ENCODE data around the gene MAF. TPM values are rescaled to one million over a fixed set of nuclear protein-coding genes. Genes with fewer than 3 reads are reported as not detected.

Gene MAF
- total RNA-seq, 4 donors from 2014 or later: 75.3 to 160 (median 115) TPM

- no peaks in the 10 kb centered on the region for H3K4me1 ChIP-seq
- no peaks in the 10 kb centered on the region for H3K36me3 ChIP-seq
- no peak overlapping the region for H3K27ac ChIP-seq
- no peaks in the 10 kb centered on the region for H3K27me3 ChIP-seq
- no peak for DNase-seq (ENCODE audit: low spot score in 2 of 2)
- TF ChIP-seq EP300 (IDR thresholded peaks at IDR 0.05): no peak
- TF ChIP-seq, protein P1, sequence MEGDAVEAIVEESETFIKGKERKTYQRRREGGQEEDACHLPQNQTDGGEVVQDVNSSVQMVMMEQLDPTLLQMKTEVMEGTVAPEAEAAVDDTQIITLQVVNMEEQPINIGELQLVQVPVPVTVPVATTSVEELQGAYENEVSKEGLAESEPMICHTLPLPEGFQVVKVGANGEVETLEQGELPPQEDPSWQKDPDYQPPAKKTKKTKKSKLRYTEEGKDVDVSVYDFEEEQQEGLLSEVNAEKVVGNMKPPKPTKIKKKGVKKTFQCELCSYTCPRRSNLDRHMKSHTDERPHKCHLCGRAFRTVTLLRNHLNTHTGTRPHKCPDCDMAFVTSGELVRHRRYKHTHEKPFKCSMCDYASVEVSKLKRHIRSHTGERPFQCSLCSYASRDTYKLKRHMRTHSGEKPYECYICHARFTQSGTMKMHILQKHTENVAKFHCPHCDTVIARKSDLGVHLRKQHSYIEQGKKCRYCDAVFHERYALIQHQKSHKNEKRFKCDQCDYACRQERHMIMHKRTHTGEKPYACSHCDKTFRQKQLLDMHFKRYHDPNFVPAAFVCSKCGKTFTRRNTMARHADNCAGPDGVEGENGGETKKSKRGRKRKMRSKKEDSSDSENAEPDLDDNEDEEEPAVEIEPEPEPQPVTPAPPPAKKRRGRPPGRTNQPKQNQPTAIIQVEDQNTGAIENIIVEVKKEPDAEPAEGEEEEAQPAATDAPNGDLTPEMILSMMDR (IDR thresholded peaks at IDR 0.05): no peak
- no peak for TF ChIP-seq POLR2A (IDR thresholded peaks at IDR 0.05)
- H3K4me3 ChIP-seq: no peak overlapping the region
- WGBS, 2 donors: 94 to 100% methylated on average over 1 of the region's 1 CpG
- H3K9me3 ChIP-seq: no peaks in the 10 kb centered on the region
Measured at GRCh38 chr16:79625738-79626137, 25.2 kb upstream of the MAF start.

GRCh38 chr16:79623824-79624223, 23.3 kb upstream of the MAF start:
- Histone ChIP-seq H3K9me3 (no peaks in the 10 kb centered on the region), H3K4me3 (no peak overlapping the region), H3K27me3 (no peaks in the 10 kb centered on the region), H3K27ac (no peak overlapping the region), H3K36me3 (no peaks in the 10 kb centered on the region), H3K4me1 (no peaks in the 10 kb centered on the region)
- 53 to 61% methylated on average over 2 of the region's 2 CpGs for WGBS, 2 donors
- TF ChIP-seq POLR2A (IDR thresholded peaks at IDR 0.05) (no peak), EP300 (IDR thresholded peaks at IDR 0.05) (no peak)
- TF ChIP-seq, protein P1 (IDR thresholded peaks at IDR 0.05): no peak
- no peak for DNase-seq (ENCODE audit: low spot score in 2 of 2)

DNA sequence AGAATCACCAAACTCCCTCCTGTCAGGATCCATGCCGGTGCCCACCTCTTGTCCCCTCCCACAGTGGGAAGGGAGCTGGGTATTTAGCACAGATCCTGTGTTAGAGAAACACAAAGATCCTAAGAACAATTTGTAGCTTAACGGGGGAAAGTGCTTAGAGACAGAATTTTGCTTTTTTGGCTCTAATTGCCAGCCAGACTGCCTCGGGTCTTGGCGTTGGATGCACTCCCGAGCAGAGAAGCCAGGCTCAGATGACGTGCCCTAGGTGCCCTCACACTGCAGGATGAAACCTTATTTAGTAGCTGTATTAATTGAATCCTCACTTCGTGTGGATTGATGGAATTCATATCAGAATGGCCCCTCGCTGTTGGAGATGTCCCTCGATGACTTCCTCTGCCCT, 22.5 kb upstream of the MAF start:
- WGBS, 2 donors: 67 to 68% methylated on average over 9 of the region's 9 CpGs
- no peaks in the 10 kb centered on the region for H3K27me3 ChIP-seq
- TF ChIP-seq POLR2A (IDR thresholded peaks at IDR 0.05) (no peak), EP300 (IDR thresholded peaks at IDR 0.05) (no peak)
- TF ChIP-seq, protein P1 (IDR thresholded peaks at IDR 0.05): no peak
- H3K36me3 ChIP-seq: no peaks in the 10 kb centered on the region
- H3K4me1 ChIP-seq: no peaks in the 10 kb centered on the region
- DNase-seq (ENCODE audit: low spot score in 2 of 2): no peak
- H3K9me3 ChIP-seq: no peaks in the 10 kb centered on the region
- H3K27ac ChIP-seq: no peak overlapping the region
- no peak overlapping the region for H3K4me3 ChIP-seq

DNA sequence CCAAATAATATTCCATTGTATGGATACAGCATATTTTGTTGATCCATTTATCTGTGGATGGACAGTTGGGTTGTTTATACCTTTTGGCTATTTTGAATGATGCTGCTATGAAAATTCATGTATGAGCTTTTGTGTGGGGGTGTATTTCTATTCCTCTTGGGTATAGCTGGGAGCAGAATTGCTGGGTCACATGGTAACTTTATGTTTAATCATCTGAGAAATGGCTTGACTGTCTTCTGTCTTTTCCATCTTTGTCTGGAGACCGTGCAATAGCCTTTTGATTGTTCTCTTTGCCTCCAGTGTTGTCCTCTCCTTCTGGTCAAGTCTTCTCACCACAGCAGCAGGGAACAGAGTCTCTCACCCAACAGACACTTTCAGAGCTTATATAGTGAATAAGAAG, 20.5 kb upstream of the MAF start:
- TF ChIP-seq, protein P1 (IDR thresholded peaks at IDR 0.05): no peak
- no peak for TF ChIP-seq POLR2A (IDR thresholded peaks at IDR 0.05)
- TF ChIP-seq EP300 (IDR thresholded peaks at IDR 0.05): no peak
- Histone ChIP-seq H3K9me3 (no peaks in the 10 kb centered on the region), H3K27me3 (no peaks in the 10 kb centered on the region), H3K4me3 (no peak overlapping the region), H3K4me1 (no peaks in the 10 kb centered on the region), H3K36me3 (no peaks in the 10 kb centered on the region), H3K27ac (no peak overlapping the region)
- WGBS, 2 donors: 77% methylated on average over 1 of the region's 1 CpG
- DNase-seq (ENCODE audit: low spot score in 2 of 2): no peak

- H3K27ac ChIP-seq: no peak overlapping the region
- H3K4me1 ChIP-seq: no peaks in the 10 kb centered on the region
- no peaks in the 10 kb centered on the region for H3K36me3 ChIP-seq
- H3K27me3 ChIP-seq: no peaks in the 10 kb centered on the region
- H3K4me3 ChIP-seq: no peak overlapping the region
- 71 to 75% methylated on average over 7 of the region's 7 CpGs for WGBS, 2 donors
- H3K9me3 ChIP-seq: no peaks in the 10 kb centered on the region
- no peak for DNase-seq (ENCODE audit: low spot score in 2 of 2)
- TF ChIP-seq EP300 (IDR thresholded peaks at IDR 0.05): no peak
- TF ChIP-seq, protein P1 (IDR thresholded peaks at IDR 0.05): no peak
- no peak for TF ChIP-seq POLR2A (IDR thresholded peaks at IDR 0.05)
Measured at GRCh38 chr16:79618692-79619050, 18.1 kb upstream of the MAF start.

Data from tibial nerve (tissue), 4 donors.